CD4-positive, alpha-beta T cell treated with Interleukin-10 for 1 hour (primary cell): ENCODE data around the gene INS.
"Not testable (repeated sequence)": the region's sequence is repeated elsewhere in the genome, so short reads cannot be mapped to it uniquely, and the experiment has no call there.

ENCODE experiments used
- DNase-seq: peaks from one replicate; pipeline ENCODE4 v3.0.0-alpha.2; 2020

The INS gene

GRCh38 chr11:2130881-2131352 is 30.1 kb downstream of the INS start:
- DNase-seq = no peak

- DNase-seq = no peak
Measured at GRCh38 chr11:2129699-2130366, 31.2 kb downstream of the INS start.

GRCh38 chr11:2129308-2129698 is 31.7 kb downstream of the INS start:
- no peak for DNase-seq

GRCh38 chr11:2128511-2129307 is 32.3 kb downstream of the INS start:
- DNase-seq = no peak

GRCh38 chr11:2128130-2128510 is 32.9 kb downstream of the INS start:
- no peak for DNase-seq

- DNase-seq = no peak
Measured at GRCh38 chr11:2127482-2128129, 33.4 kb downstream of the INS start.

GRCh38 chr11:2126520-2127085 is 34.4 kb downstream of the INS start:
- DNase-seq = no peak

- DNase-seq = not testable (repeated sequence)
Measured at GRCh38 chr11:2124736-2125484, 36.1 kb downstream of the INS start.

GRCh38 chr11:2123628-2123960 is 37.4 kb downstream of the INS start:
- no peak for DNase-seq

GRCh38 chr11:2122907-2123627 is 37.9 kb downstream of the INS start:
- no peak for DNase-seq

GRCh38 chr11:2122222-2122906 is 38.6 kb downstream of the INS start:
- no peak for DNase-seq

GRCh38 chr11:2121227-2122130 is 39.5 kb downstream of the INS start:
- no peak for DNase-seq

GRCh38 chr11:2120359-2121100 is 40.5 kb downstream of the INS start:
- DNase-seq = no peak

- no peak for DNase-seq
Measured at GRCh38 chr11:2118677-2119076, 42.3 kb downstream of the INS start.

GRCh38 chr11:2116680-2117079 is 44.3 kb downstream of the INS start:
- no peak for DNase-seq

- no peak for DNase-seq
Measured at GRCh38 chr11:2115308-2115707, 45.7 kb downstream of the INS start.

- no peak for DNase-seq
Measured at GRCh38 chr11:2114430-2115241, 46.4 kb downstream of the INS start.

GRCh38 chr11:2113776-2114175 is 47.2 kb downstream of the INS start:
- no peak for DNase-seq

- no peak for DNase-seq
Measured at GRCh38 chr11:2110521-2110920, 50.5 kb downstream of the INS start.
